ENCODE measurements around the gene SORCS3. TPM values are rescaled to one million over a fixed set of nuclear protein-coding genes. Genes with fewer than 3 reads are reported as not detected.

SORCS3 gene
- total RNA-seq, 1 donor from 2014 or later = 4.2 TPM

GRCh38 chr10:104806801-104807200 is 165.7 kb downstream of the SORCS3 start:
- Mint-ChIP-seq H3K9me3 (peaks cover 9% of the 10 kb centered on the region), H3K27me3 (peaks cover 18% of the 10 kb centered on the region), H3K4me3 (no peak overlapping the region), H3K4me1 (ENCODE audit: unreplicated experiment) (peaks cover 6% of the 10 kb centered on the region), H3K27ac (no peak overlapping the region), H3K36me3 (no peaks in the 10 kb centered on the region)
- DNase-seq (ENCODE audit: extremely low spot score, unreplicated experiment) = no peak
- TF ChIP-seq CTCF (conservative IDR thresholded peaks at IDR 0.05) = no peak

GRCh38 chr10:104807581-104808310 is 166.7 kb downstream of the SORCS3 start:
- peaks cover 9% of the 10 kb centered on the region for H3K9me3 Mint-ChIP-seq
- H3K27ac Mint-ChIP-seq = no peak overlapping the region
- H3K4me1 Mint-ChIP-seq (ENCODE audit: unreplicated experiment) = peaks cover 6% of the 10 kb centered on the region
- peaks cover 11% of the 10 kb centered on the region for H3K27me3 Mint-ChIP-seq
- no peaks in the 10 kb centered on the region for H3K36me3 Mint-ChIP-seq
- no peak overlapping the region for H3K4me3 Mint-ChIP-seq
- TF ChIP-seq CTCF (conservative IDR thresholded peaks at IDR 0.05) = no peak
- DNase-seq (ENCODE audit: extremely low spot score, unreplicated experiment) = no peak

- H3K36me3 Mint-ChIP-seq = no peaks in the 10 kb centered on the region
- H3K4me1 Mint-ChIP-seq (ENCODE audit: unreplicated experiment) = peaks cover 6% of the 10 kb centered on the region
- H3K4me3 Mint-ChIP-seq = no peak overlapping the region
- DNase-seq (ENCODE audit: extremely low spot score, unreplicated experiment) = no peak
- peaks cover 8% of the 10 kb centered on the region for H3K27me3 Mint-ChIP-seq
- H3K27ac Mint-ChIP-seq = peak overlapping the region; percentile 67
- TF ChIP-seq CTCF (conservative IDR thresholded peaks at IDR 0.05) = no peak
- H3K9me3 Mint-ChIP-seq = peaks cover 9% of the 10 kb centered on the region
Measured at GRCh38 chr10:104809288-104810090, 168.4 kb downstream of the SORCS3 start.

- DNase-seq (ENCODE audit: extremely low spot score, unreplicated experiment) = no peak
- no peak for TF ChIP-seq CTCF (conservative IDR thresholded peaks at IDR 0.05)
- H3K9me3 Mint-ChIP-seq = peaks cover 9% of the 10 kb centered on the region
- H3K36me3 Mint-ChIP-seq = no peaks in the 10 kb centered on the region
- H3K27me3 Mint-ChIP-seq = peaks cover 3% of the 10 kb centered on the region
- H3K27ac Mint-ChIP-seq = no peak overlapping the region
- H3K4me3 Mint-ChIP-seq = no peak overlapping the region
- H3K4me1 Mint-ChIP-seq (ENCODE audit: unreplicated experiment) = peaks cover 6% of the 10 kb centered on the region
Measured at GRCh38 chr10:104811166-104811565, 170.1 kb downstream of the SORCS3 start.

- H3K36me3 Mint-ChIP-seq = no peaks in the 10 kb centered on the region
- no peak overlapping the region for H3K27ac Mint-ChIP-seq
Measured at GRCh38 chr10:104816501-104816900, 175.4 kb downstream of the SORCS3 start.

More at GRCh38 chr10:104816501-104816900, 175.4 kb downstream of the SORCS3 start:
- no peak for DNase-seq (ENCODE audit: extremely low spot score, unreplicated experiment)
- Mint-ChIP-seq H3K4me3 (no peak overlapping the region), H3K9me3 (no peaks in the 10 kb centered on the region), H3K27me3 (peaks cover 13% of the 10 kb centered on the region), H3K4me1 (ENCODE audit: unreplicated experiment) (peaks cover under 1% of the 10 kb centered on the region)
- no peak for TF ChIP-seq CTCF (conservative IDR thresholded peaks at IDR 0.05)
